Osteocyte (in vitro differentiated cells): Measurements from ENCODE around the gene PLCB3. TPM values are rescaled to one million over a fixed set of nuclear protein-coding genes. Genes with fewer than 3 reads are reported as not detected.
A peak's percentile ranks its signal among the peaks of the same experiment; 100 is the strongest.

Experiments
- DNase-seq: peaks from one replicate; pipeline ENCODE4 v3.0.0; 2021; ENCODE audit warnings: mixed read lengths; ENCODE audit not compliant: unreplicated experiment; ENCODE audit errors: extremely low spot score
- H3K27ac Mint-ChIP-seq: one replicate; pipeline ENCODE4 v1.8.0; 2021; ENCODE audit warnings: mild to moderate bottlenecking, mixed read lengths; ENCODE audit not compliant: unreplicated experiment
- H3K27me3 Mint-ChIP-seq: one replicate; pipeline ENCODE4 v1.8.0; 2021; ENCODE audit warnings: mixed read lengths; ENCODE audit not compliant: unreplicated experiment
- H3K36me3 Mint-ChIP-seq: one replicate; pipeline ENCODE4 v1.8.0; 2021; ENCODE audit warnings: mixed read lengths; ENCODE audit not compliant: unreplicated experiment
- H3K4me1 Mint-ChIP-seq: one replicate; pipeline ENCODE4 v1.8.0; 2021; ENCODE audit warnings: mixed read lengths; ENCODE audit not compliant: unreplicated experiment
- H3K4me3 Mint-ChIP-seq: one replicate; pipeline ENCODE4 v1.8.0; 2021; ENCODE audit warnings: mild to moderate bottlenecking, moderate library complexity, mixed read lengths; ENCODE audit not compliant: unreplicated experiment
- H3K9me3 Mint-ChIP-seq: one replicate; pipeline ENCODE4 v1.8.0; 2021; ENCODE audit warnings: mixed read lengths; ENCODE audit not compliant: unreplicated experiment
- CTCF ChIP-seq: fragments of 200-600 bp; sonication (generic); IDR thresholded peaks from 2 replicates; pipeline ENCODE4 v1.5.0; 2021; ENCODE audit warnings: antibody characterized with exemption, mild to moderate bottlenecking, moderate library complexity
- total RNA-seq: library from RNA; stranded (reverse); gene quantifications from 2 replicates; pipeline ENCODE4 v1.2.1, GENCODE V29; 2021

Gene PLCB3
- total RNA-seq, 1 donor from 2014 or later: 32.0 TPM

- peak within 1 kb of the TSS; percentile 92 for H3K4me3 Mint-ChIP-seq
- H3K4me1 Mint-ChIP-seq: peaks cover 39% of the 10 kb centered on the region
- no peaks in the 10 kb centered on the region for H3K27me3 Mint-ChIP-seq
- DNase-seq: peak; percentile 97
- no peak for TF ChIP-seq CTCF
- no peaks in the 10 kb centered on the region for H3K9me3 Mint-ChIP-seq
- peaks cover 21% of the 10 kb centered on the region for H3K36me3 Mint-ChIP-seq
- peak within 1 kb of the TSS; percentile 99 for H3K27ac Mint-ChIP-seq
Measured at GRCh38 chr11:64317325-64317960, 66.1 kb downstream of the PLCB3 start, which contains the start of gene TRMT112. Gene TRMT112 (minus strand): TSS chr11:64317559. CDS start chr11:64317526, 33 bp downstream.

- TF ChIP-seq CTCF: peak; percentile 45
- H3K36me3 Mint-ChIP-seq: peaks cover 21% of the 10 kb centered on the region
- H3K4me1 Mint-ChIP-seq: peaks cover 39% of the 10 kb centered on the region
- H3K4me3 Mint-ChIP-seq: peak within 1 kb of the TSS; percentile 92
- H3K27me3 Mint-ChIP-seq: no peaks in the 10 kb centered on the region
- H3K27ac Mint-ChIP-seq: peak within 1 kb of the TSS; percentile 99
- peak; percentile 98 for DNase-seq
- no peaks in the 10 kb centered on the region for H3K9me3 Mint-ChIP-seq
Measured at GRCh38 chr11:64317961-64318765, 66.8 kb downstream of the PLCB3 start, which contains the start of gene PRDX5. Gene PRDX5 (plus strand): TSS chr11:64318121. CDS start chr11:64318216, 95 bp downstream.

Other genes with a start within 250 kb of the PLCB3 start
- gene FLRT1, start 215.6 kb upstream of the PLCB3 start, total RNA-seq: 0.54 and 0.65 TPM in 2 replicates
- 22.3 and 29.6 TPM in 2 replicates for gene MACROD1, start 85.4 kb upstream of the PLCB3 start, total RNA-seq
- gene STIP1, start 65.4 kb upstream of the PLCB3 start, total RNA-seq: 109 and 115 TPM in 2 replicates
- gene FERMT3, start 44.8 kb upstream of the PLCB3 start, total RNA-seq: 0.94 and 1.4 TPM in 2 replicates
- 39.2 and 39.7 TPM in 2 replicates for gene TRPT1, start 25.3 kb upstream of the PLCB3 start, total RNA-seq
- 43.7 and 46.8 TPM in 2 replicates for gene NUDT22, start 25.3 kb upstream of the PLCB3 start, total RNA-seq
- 46.5 and 49.9 TPM in 2 replicates for gene DNAJC4, start 21.0 kb upstream of the PLCB3 start, total RNA-seq
- 205 and 217 TPM in 2 replicates for gene VEGFB, start 16.9 kb upstream of the PLCB3 start, total RNA-seq
- gene FKBP2, start 10.4 kb upstream of the PLCB3 start, total RNA-seq: 52.9 and 54.7 TPM in 2 replicates
- gene PPP1R14B, start 4.6 kb upstream of the PLCB3 start, total RNA-seq: 270 and 286 TPM in 2 replicates
- 68.3 and 73.6 TPM in 2 replicates for gene BAD, start 33.1 kb downstream of the PLCB3 start, total RNA-seq
- gene GPR137, start 34.3 kb downstream of the PLCB3 start, total RNA-seq: 68.0 and 71.4 TPM in 2 replicates
- gene KCNK4, start 39.8 kb downstream of the PLCB3 start, total RNA-seq: 0.39 and 0.43 TPM in 2 replicates
- not detected in 2 replicates for gene CATSPERZ, start 48.8 kb downstream of the PLCB3 start, total RNA-seq
- gene ESRRA, start 54.0 kb downstream of the PLCB3 start, total RNA-seq: 32.7 and 37.4 TPM in 2 replicates
- 159 and 174 TPM in 2 replicates for gene TRMT112, start 66.0 kb downstream of the PLCB3 start, total RNA-seq
- gene PRDX5, start 66.6 kb downstream of the PLCB3 start, total RNA-seq: 215 and 217 TPM in 2 replicates
- gene CCDC88B, start 88.7 kb downstream of the PLCB3 start, total RNA-seq: 0.30 TPM in 1 of 2 replicates, not detected in the other
- 33.7 and 35.9 TPM in 2 replicates for gene RPS6KA4, start 107.6 kb downstream of the PLCB3 start, total RNA-seq